ENCODE measurements around the gene ARHGDIG. TPM values are rescaled to one million over a fixed set of nuclear protein-coding genes. Genes with fewer than 3 reads are reported as not detected.

Gene ARHGDIG
- total and polyA plus RNA-seq, 2 of the 4 experiments (the other 2 are of a cell fraction), result 0.24 to 0.36 TPM

DNA sequence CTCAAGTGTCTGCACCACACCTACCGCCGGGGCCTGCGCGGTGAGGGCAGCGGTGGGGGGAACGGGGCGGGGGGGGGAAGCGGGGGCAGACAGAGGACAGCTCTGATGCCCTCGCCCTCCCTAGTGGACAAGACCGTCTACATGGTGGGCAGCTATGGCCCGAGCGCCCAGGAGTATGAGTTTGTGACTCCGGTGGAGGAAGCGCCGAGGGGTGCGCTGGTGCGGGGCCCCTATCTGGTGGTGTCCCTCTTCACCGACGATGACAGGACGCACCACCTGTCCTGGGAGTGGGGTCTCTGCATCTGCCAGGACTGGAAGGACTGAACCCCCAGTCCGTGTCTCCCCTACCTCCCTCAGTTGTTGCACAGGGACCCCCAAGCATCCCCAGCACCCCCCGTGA lies 2.1 kb downstream of the ARHGDIG start:
- no peak overlapping the region for H3K9ac ChIP-seq (ENCODE audit: low read depth, low read length)
- no peak overlapping the region for H2BK5ac ChIP-seq (ENCODE audit: low read depth, low read length, poor library complexity, severe bottlenecking)
- no peak overlapping the region for H3K27ac ChIP-seq (ENCODE audit: insufficient read depth, low read length)
- no peak overlapping the region for H4K5ac ChIP-seq (ENCODE audit: low read depth, low read length)
- POLR2A ChIA-PET (ENCODE audit: unreplicated experiment), result no interaction called here
- no peak overlapping the region for H2BK120ac ChIP-seq (ENCODE audit: low read depth, low read length)
- H3K14ac ChIP-seq (replicated peaks; ENCODE audit: low read depth, low read length), result no peak overlapping the region
- in situ Hi-C loops (cut with MboI; ENCODE audit: low sequenced_read_pairs) (no loop called here), intact Hi-C loops (cut with micrococcal nuclease) (no loop called here), dilution Hi-C loops (cut with HindIII; ENCODE audit: low sequenced_read_pairs, unreplicated experiment) (no loop called here)
- H3K9me1 ChIP-seq (ENCODE audit: insufficient read depth, low read length), result no peaks in the 10 kb centered on the region
- H3K18ac ChIP-seq (ENCODE audit: low read depth, low read length), result no peak overlapping the region
- H3K9me3 ChIP-seq (ENCODE audit: control insufficient read depth, insufficient read depth, low read length), result no peaks in the 10 kb centered on the region
- H2BK20ac ChIP-seq (ENCODE audit: low read depth, low read length), result no peak overlapping the region
- H2AK5ac ChIP-seq (ENCODE audit: low read depth, low read length), result no peak overlapping the region
- TF ChIP-seq, protein P1, sequence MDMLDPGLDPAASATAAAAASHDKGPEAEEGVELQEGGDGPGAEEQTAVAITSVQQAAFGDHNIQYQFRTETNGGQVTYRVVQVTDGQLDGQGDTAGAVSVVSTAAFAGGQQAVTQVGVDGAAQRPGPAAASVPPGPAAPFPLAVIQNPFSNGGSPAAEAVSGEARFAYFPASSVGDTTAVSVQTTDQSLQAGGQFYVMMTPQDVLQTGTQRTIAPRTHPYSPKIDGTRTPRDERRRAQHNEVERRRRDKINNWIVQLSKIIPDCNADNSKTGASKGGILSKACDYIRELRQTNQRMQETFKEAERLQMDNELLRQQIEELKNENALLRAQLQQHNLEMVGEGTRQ (IDR thresholded peaks at IDR 0.05; ENCODE audit: low read depth, low read length), result no peak
- TF ChIP-seq NFE2L2 (IDR thresholded peaks at IDR 0.05; ENCODE audit: low read depth, low read length) (no peak), MAZ (IDR thresholded peaks at IDR 0.05; ENCODE audit: borderline replicate concordance, low read depth, low read length) (no peak), MAFK (IDR thresholded peaks at IDR 0.05; ENCODE audit: low read depth, low read length) (no peak)
- TF ChIP-seq, protein P2, sequence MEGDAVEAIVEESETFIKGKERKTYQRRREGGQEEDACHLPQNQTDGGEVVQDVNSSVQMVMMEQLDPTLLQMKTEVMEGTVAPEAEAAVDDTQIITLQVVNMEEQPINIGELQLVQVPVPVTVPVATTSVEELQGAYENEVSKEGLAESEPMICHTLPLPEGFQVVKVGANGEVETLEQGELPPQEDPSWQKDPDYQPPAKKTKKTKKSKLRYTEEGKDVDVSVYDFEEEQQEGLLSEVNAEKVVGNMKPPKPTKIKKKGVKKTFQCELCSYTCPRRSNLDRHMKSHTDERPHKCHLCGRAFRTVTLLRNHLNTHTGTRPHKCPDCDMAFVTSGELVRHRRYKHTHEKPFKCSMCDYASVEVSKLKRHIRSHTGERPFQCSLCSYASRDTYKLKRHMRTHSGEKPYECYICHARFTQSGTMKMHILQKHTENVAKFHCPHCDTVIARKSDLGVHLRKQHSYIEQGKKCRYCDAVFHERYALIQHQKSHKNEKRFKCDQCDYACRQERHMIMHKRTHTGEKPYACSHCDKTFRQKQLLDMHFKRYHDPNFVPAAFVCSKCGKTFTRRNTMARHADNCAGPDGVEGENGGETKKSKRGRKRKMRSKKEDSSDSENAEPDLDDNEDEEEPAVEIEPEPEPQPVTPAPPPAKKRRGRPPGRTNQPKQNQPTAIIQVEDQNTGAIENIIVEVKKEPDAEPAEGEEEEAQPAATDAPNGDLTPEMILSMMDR (conservative IDR thresholded peaks at IDR 0.05; ENCODE audit: low read depth, low read length), result no peak
- TF ChIP-seq, protein P3, sequence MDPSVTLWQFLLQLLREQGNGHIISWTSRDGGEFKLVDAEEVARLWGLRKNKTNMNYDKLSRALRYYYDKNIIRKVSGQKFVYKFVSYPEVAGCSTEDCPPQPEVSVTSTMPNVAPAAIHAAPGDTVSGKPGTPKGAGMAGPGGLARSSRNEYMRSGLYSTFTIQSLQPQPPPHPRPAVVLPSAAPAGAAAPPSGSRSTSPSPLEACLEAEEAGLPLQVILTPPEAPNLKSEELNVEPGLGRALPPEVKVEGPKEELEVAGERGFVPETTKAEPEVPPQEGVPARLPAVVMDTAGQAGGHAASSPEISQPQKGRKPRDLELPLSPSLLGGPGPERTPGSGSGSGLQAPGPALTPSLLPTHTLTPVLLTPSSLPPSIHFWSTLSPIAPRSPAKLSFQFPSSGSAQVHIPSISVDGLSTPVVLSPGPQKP (IDR thresholded peaks at IDR 0.05; ENCODE audit: borderline replicate concordance, low read depth, low read length), result no peak
- no peak overlapping the region for H4K8ac ChIP-seq (ENCODE audit: low read depth in 2 of 2, low read length in 2 of 2)
- no peak overlapping the region for H4K91ac ChIP-seq (ENCODE audit: insufficient read depth, low read depth, low read length)
- no peak overlapping the region for H3K4me2 ChIP-seq (ENCODE audit: low read depth, low read length)
- DNase-seq, result no peak
- no peak overlapping the region for H3K4ac ChIP-seq (ENCODE audit: low read depth, low read length)
- no peaks in the 10 kb centered on the region for H3K79me1 ChIP-seq (ENCODE audit: low read depth in 1 of 2, low read length in 2 of 2)
- 92% methylated on average over 6 of the region's 22 CpGs; no CpG with 5 or more reads in 1 of the 2 experiments for WGBS, 2 experiments (ENCODE audit: extremely low coverage in 2 of 2, insufficient read length in 1 of 2)
- no peak overlapping the region for H3K4me3 ChIP-seq (ENCODE audit: insufficient read depth, low read depth, low read length)
- no peak for ATAC-seq (ENCODE audit: low read depth)
- no peak overlapping the region for H2AFZ ChIP-seq (replicated peaks; ENCODE audit: low read length, poor library complexity)
- H3K56ac ChIP-seq (ENCODE audit: extremely low read depth, insufficient read depth, low read length), result no peak overlapping the region
- CTCF ChIA-PET, result no interaction called here
- H3K4me1 ChIP-seq (ENCODE audit: control insufficient read depth, insufficient read depth, low read length), result no peaks in the 10 kb centered on the region
- H3K36me3 ChIP-seq (ENCODE audit: control insufficient read depth, insufficient read depth, low read length), result peaks cover 8% of the 10 kb centered on the region; the same call in 1 of the 2 replicates
- H2AK9ac ChIP-seq (replicated peaks; ENCODE audit: low read depth, low read length, poor library complexity), result no peak overlapping the region
- H3K23ac ChIP-seq (ENCODE audit: low read depth, low read length), result no peak overlapping the region
- H3K27me3 ChIP-seq (ENCODE audit: control insufficient read depth, insufficient read depth, low read length), result peaks cover 32% of the 10 kb centered on the region
- no peak overlapping the region for H2BK15ac ChIP-seq (ENCODE audit: low read depth, low read length)
- no TSS peak for BruUV-seq (replicated peaks)
- no peaks in the 10 kb centered on the region; the same call in 1 of the 2 replicates for H4K20me1 ChIP-seq (ENCODE audit: insufficient read depth, low read length)
